GM18502 (cell line): ENCODE data around the gene NLE1.
"Not testable (repeated sequence)": the region's sequence is repeated elsewhere in the genome, so short reads cannot be mapped to it uniquely, and the experiment has no call there.

Experiments used
- ATAC-seq: cut with Tn5 transposase; IDR thresholded peaks from one replicate; pipeline ENCODE4 v1.9.1; 2021; ENCODE audit warnings: mild to moderate bottlenecking; ENCODE audit not compliant: unreplicated experiment, poor library complexity

Gene NLE1

GRCh38 chr17:35130392-35130791, 11.7 kb downstream of the NLE1 start:
- ATAC-seq = no peak

- no peak for ATAC-seq
These were observed 12.1 kb downstream of the NLE1 start for GRCh38 chr17:35129973-35130351.

GRCh38 chr17:35129154-35129972, 12.7 kb downstream of the NLE1 start:
- ATAC-seq = no peak

GRCh38 chr17:35127751-35128514, 14.2 kb downstream of the NLE1 start:
- no peak for ATAC-seq

- no peak for ATAC-seq
These were observed 20.8 kb downstream of the NLE1 start, which contains the start of gene FNDC8 for GRCh38 chr17:35121315-35121714. Gene FNDC8, plus strand, starts transcription at chr17:35121615. Its CDS starts 79 bp downstream, at chr17:35121694.

- ATAC-seq = peak; percentile 85
These were observed 22.5 kb downstream of the NLE1 start, which contains the start of gene RAD51D for GRCh38 chr17:35119370-35120165. Gene RAD51D, minus strand, starts transcription at chr17:35119860. Its CDS starts 247 bp downstream, at chr17:35119613.

GRCh38 chr17:35117984-35118383, 24.1 kb downstream of the NLE1 start:
- no peak for ATAC-seq

- ATAC-seq = no peak
These were observed 25.3 kb downstream of the NLE1 start for GRCh38 chr17:35116845-35117244.

GRCh38 chr17:35110791-35111190, 31.3 kb downstream of the NLE1 start:
- ATAC-seq = not testable (repeated sequence)

- ATAC-seq = no peak
These were observed 37.2 kb downstream of the NLE1 start for GRCh38 chr17:35104844-35105450.

GRCh38 chr17:35103271-35103670, 38.8 kb downstream of the NLE1 start:
- no peak for ATAC-seq

- no peak for ATAC-seq
These were observed 40.4 kb downstream of the NLE1 start for GRCh38 chr17:35101725-35102124.

GRCh38 chr17:35101036-35101435, 41.1 kb downstream of the NLE1 start:
- ATAC-seq = no peak

GRCh38 chr17:35099908-35100307, 42.2 kb downstream of the NLE1 start:
- no peak for ATAC-seq

- no peak for ATAC-seq
These were observed 44.3 kb downstream of the NLE1 start for GRCh38 chr17:35097776-35098175.

GRCh38 chr17:35095741-35096140, 46.4 kb downstream of the NLE1 start:
- no peak for ATAC-seq

GRCh38 chr17:35094902-35095301, 47.2 kb downstream of the NLE1 start:
- no peak for ATAC-seq

- ATAC-seq = not testable (repeated sequence)
These were observed 51.4 kb downstream of the NLE1 start for GRCh38 chr17:35090707-35091106.

GRCh38 chr17:35089586-35090296, 52.4 kb downstream of the NLE1 start:
- ATAC-seq = peak; percentile 20
